Measurements from ENCODE around the gene BCL7A.
A peak's percentile ranks its signal among the peaks of the same experiment; 100 is the strongest.

Gene BCL7A

GRCh38 chr12:122021193-122021821 lies 377 bp upstream of the BCL7A start:
- Histone ChIP-seq H3K27me3 (ENCODE audit: insufficient read depth, low read depth, severe bottlenecking) (peaks cover 12% of the 10 kb centered on the region), H3K9me3 (ENCODE audit: severe bottlenecking) (no peaks in the 10 kb centered on the region), H3K27ac (no peak overlapping the region), H3K36me3 (no peaks in the 10 kb centered on the region), H3K4me3 (ENCODE audit: low read depth, low read length) (peak overlapping the region; percentile 32)
- peak; percentile 12 for DNase-seq
- TF ChIP-seq, protein P1, sequence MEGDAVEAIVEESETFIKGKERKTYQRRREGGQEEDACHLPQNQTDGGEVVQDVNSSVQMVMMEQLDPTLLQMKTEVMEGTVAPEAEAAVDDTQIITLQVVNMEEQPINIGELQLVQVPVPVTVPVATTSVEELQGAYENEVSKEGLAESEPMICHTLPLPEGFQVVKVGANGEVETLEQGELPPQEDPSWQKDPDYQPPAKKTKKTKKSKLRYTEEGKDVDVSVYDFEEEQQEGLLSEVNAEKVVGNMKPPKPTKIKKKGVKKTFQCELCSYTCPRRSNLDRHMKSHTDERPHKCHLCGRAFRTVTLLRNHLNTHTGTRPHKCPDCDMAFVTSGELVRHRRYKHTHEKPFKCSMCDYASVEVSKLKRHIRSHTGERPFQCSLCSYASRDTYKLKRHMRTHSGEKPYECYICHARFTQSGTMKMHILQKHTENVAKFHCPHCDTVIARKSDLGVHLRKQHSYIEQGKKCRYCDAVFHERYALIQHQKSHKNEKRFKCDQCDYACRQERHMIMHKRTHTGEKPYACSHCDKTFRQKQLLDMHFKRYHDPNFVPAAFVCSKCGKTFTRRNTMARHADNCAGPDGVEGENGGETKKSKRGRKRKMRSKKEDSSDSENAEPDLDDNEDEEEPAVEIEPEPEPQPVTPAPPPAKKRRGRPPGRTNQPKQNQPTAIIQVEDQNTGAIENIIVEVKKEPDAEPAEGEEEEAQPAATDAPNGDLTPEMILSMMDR (IDR thresholded peaks at IDR 0.05; ENCODE audit: low read depth, low read length): no peak

GRCh38 chr12:122022393-122023338 lies 982 bp downstream of the BCL7A start:
- no peaks in the 10 kb centered on the region for H3K9me3 ChIP-seq (ENCODE audit: severe bottlenecking)
- TF ChIP-seq, protein P1 (IDR thresholded peaks at IDR 0.05; ENCODE audit: low read depth, low read length): no peak
- H3K4me3 ChIP-seq (ENCODE audit: low read depth, low read length): peak overlapping the region; percentile 72
- DNase-seq: peak; percentile 22
- no peaks in the 10 kb centered on the region for H3K36me3 ChIP-seq
- H3K27ac ChIP-seq: peak overlapping the region; percentile 70
- peaks cover 12% of the 10 kb centered on the region for H3K27me3 ChIP-seq (ENCODE audit: insufficient read depth, low read depth, severe bottlenecking)

GRCh38 chr12:122023339-122024131 lies 1.9 kb downstream of the BCL7A start:
- DNase-seq: peak; percentile 86
- H3K27ac ChIP-seq: peak overlapping the region; percentile 70

GRCh38 chr12:122024132-122024785 lies 2.6 kb downstream of the BCL7A start:
- TF ChIP-seq, protein P1 (IDR thresholded peaks at IDR 0.05; ENCODE audit: low read depth, low read length): no peak
- peak; percentile 52 for DNase-seq
- peaks cover 12% of the 10 kb centered on the region for H3K27me3 ChIP-seq (ENCODE audit: insufficient read depth, low read depth, severe bottlenecking)
- peak overlapping the region; percentile 70 for H3K27ac ChIP-seq
- no peaks in the 10 kb centered on the region for H3K9me3 ChIP-seq (ENCODE audit: severe bottlenecking)
- no peaks in the 10 kb centered on the region for H3K36me3 ChIP-seq
- peak overlapping the region; percentile 72 for H3K4me3 ChIP-seq (ENCODE audit: low read depth, low read length)

More at GRCh38 chr12:122023339-122024131, 1.9 kb downstream of the BCL7A start:
- H3K36me3 ChIP-seq: no peaks in the 10 kb centered on the region
- no peaks in the 10 kb centered on the region for H3K9me3 ChIP-seq (ENCODE audit: severe bottlenecking)
- TF ChIP-seq, protein P1 (IDR thresholded peaks at IDR 0.05; ENCODE audit: low read depth, low read length): no peak
- H3K27me3 ChIP-seq (ENCODE audit: insufficient read depth, low read depth, severe bottlenecking): peaks cover 12% of the 10 kb centered on the region
- H3K4me3 ChIP-seq (ENCODE audit: low read depth, low read length): peak overlapping the region; percentile 72

- Histone ChIP-seq H3K27ac (no peak overlapping the region), H3K27me3 (ENCODE audit: insufficient read depth, low read depth, severe bottlenecking) (peaks cover 4% of the 10 kb centered on the region), H3K9me3 (ENCODE audit: severe bottlenecking) (no peaks in the 10 kb centered on the region), H3K4me3 (ENCODE audit: low read depth, low read length) (no peak overlapping the region), H3K36me3 (no peaks in the 10 kb centered on the region)
- TF ChIP-seq, protein P1 (IDR thresholded peaks at IDR 0.05; ENCODE audit: low read depth, low read length): no peak
- no peak for DNase-seq
Measured at GRCh38 chr12:122026706-122027333, 5.1 kb downstream of the BCL7A start.
